K562 (cell line): ENCODE measurements around the gene ZCCHC4. TPM values are rescaled to one million over a fixed set of nuclear protein-coding genes. Genes with fewer than 3 reads are reported as not detected.

Experiments used
- ATAC-seq: fragments of 200-7000 bp; cut with Tn5 transposase; 3 replicates; pipeline ENCODE4 v1.9.1; 2020; ENCODE audit warnings: moderate library complexity
- BruUV-seq: library from RNA; stranded (reverse); fragments of 400-500 nt; replicated peaks from 2 replicates; lab custom pipeline; 2021; lab: Mats Ljungman, UMichigan
- CTCF ChIA-PET: fragments of 300-600 bp; formaldehyde crosslinking; extraction: SDS; loops from one replicate; lab custom pipeline; 2021; ENCODE audit warnings: low intra/inter-chr PET ratio; lab: Yijun Ruan, JAX
- POLR2A ChIA-PET: fragments of 300-600, 350-650 bp; sonication (Branson Sonifier 250); formaldehyde crosslinking; extraction: SDS; loops from one replicate; lab custom pipeline; 2021; ENCODE audit warnings: antibody characterized with exemption, inconsistent platforms; lab: Yijun Ruan, JAX
- DNase-seq, 4 experiments: peaks; one replicate each; pipeline versions ENCODE4 v3.0.0 to v3.0.0-alpha.2; 2011 to 2018; ENCODE audit warnings: low spot score in 3 of 4, mixed read lengths in 3 of 4; ENCODE audit errors: extremely low read depth in 1 of 4
- FAIRE-seq: peaks from 2 replicates; lab custom pipeline; 2011; peaks lifted over from hg19 to GRCh38; lab: Jason Lieb, UNC
- H2AFZ ChIP-seq: 2 replicates; pipeline ENCODE4 v1.6.0; 2011; ENCODE audit warnings: low read depth, low read length, control low read depth, inconsistent platforms
- H3K27ac ChIP-seq: fragments of 200-600 bp; 3 replicates; pipeline ENCODE4 v1.8.0; 2011; ENCODE audit warnings: low read depth, mild to moderate bottlenecking, control low read depth, inconsistent platforms, low read length, moderate library complexity, mixed read lengths; ENCODE audit errors: extremely low read depth
- H3K27me3 ChIP-seq, 2 experiments: fragments of 300-600 bp in 1 of 2; 2 replicates in 1 of 2; 3 replicates in 1 of 2; pipeline versions ENCODE4 v1.6.0 to v1.8.0; 2011; ENCODE audit warnings: inconsistent platforms in 2 of 2, low read length in 2 of 2, mild to moderate bottlenecking in 1 of 2, mixed read lengths in 1 of 2, moderate library complexity in 1 of 2; ENCODE audit not compliant: control insufficient read depth in 2 of 2, insufficient read depth in 2 of 2
- H3K36me3 ChIP-seq: fragments of 300-600 bp; 3 replicates; pipeline ENCODE4 v1.8.0; 2011; ENCODE audit warnings: mild to moderate bottlenecking, low read length, inconsistent platforms; ENCODE audit not compliant: control insufficient read depth, insufficient read depth
- H3K4me1 ChIP-seq, 2 experiments: fragments of 200-600 bp in 1 of 2; replicated peaks in 1 of 2; 2 replicates in 1 of 2; 3 replicates in 1 of 2; pipeline versions ENCODE4 v1.5.1 to v1.8.0; 2011; ENCODE audit warnings: inconsistent platforms in 2 of 2, low read length in 2 of 2, mild to moderate bottlenecking in 1 of 2, mixed read lengths in 1 of 2, moderate library complexity in 1 of 2; ENCODE audit not compliant: control insufficient read depth in 2 of 2, insufficient read depth in 2 of 2
- H3K4me2 ChIP-seq: 2 replicates; pipeline ENCODE4 v1.6.1; 2011; ENCODE audit warnings: low read length, control low read depth, inconsistent platforms, mixed read lengths; ENCODE audit not compliant: insufficient read depth
- H3K4me3 ChIP-seq: fragments of 200-600 bp; sonication (generic), shearing (Covaris generic); 2 replicates; pipeline ENCODE4 v1.5.1; 2016; ENCODE audit warnings: control low read depth, inconsistent platforms
- H3K79me2 ChIP-seq: fragments of 200-600 bp; 3 replicates; pipeline ENCODE4 v1.8.0; 2011; ENCODE audit warnings: low read length, inconsistent platforms; ENCODE audit not compliant: control insufficient read depth, insufficient read depth
- H3K9ac ChIP-seq, 2 experiments: 2 replicates each; pipeline versions ENCODE4 v1.6.0 to v1.6.1; 2011; ENCODE audit warnings: low read depth in 2 of 2, low read length in 2 of 2, control low read depth in 1 of 2, inconsistent platforms in 1 of 2, mild to moderate bottlenecking in 1 of 2, mixed read lengths in 1 of 2; ENCODE audit not compliant: insufficient read depth in 1 of 2
- H3K9me1 ChIP-seq: one replicate; pipeline ENCODE4 v1.6.0; 2011; ENCODE audit warnings: inconsistent platforms, mild to moderate bottlenecking, low read length, moderate library complexity; ENCODE audit not compliant: control insufficient read depth, insufficient read depth
- H3K9me3 ChIP-seq: replicated peaks from 2 replicates; pipeline ENCODE4 v1.5.1; 2011; ENCODE audit warnings: low read depth, low read length, inconsistent platforms; ENCODE audit not compliant: control insufficient read depth, insufficient read depth
- H4K20me1 ChIP-seq: replicated peaks from 2 replicates; pipeline ENCODE4 v1.6.1; 2011; ENCODE audit warnings: low read length, inconsistent platforms, mixed read lengths; ENCODE audit not compliant: control insufficient read depth, insufficient read depth
- HDAC8 ChIP-seq: fragments of 450-650 bp; IDR thresholded peaks from 2 replicates; pipeline ENCODE4 v1.6.1; 2016; ENCODE audit warnings: mild to moderate bottlenecking, missing genetic modification characterization, moderate library complexity, missing compliant biosample characterization
- KDM5B ChIP-seq: fragments of 200-600 bp; sonication (generic); IDR thresholded peaks from 2 replicates; pipeline ENCODE4 v1.6.1; 2012; ENCODE audit warnings: low read depth, mild to moderate bottlenecking, moderate library complexity, low read length, control low read depth, inconsistent platforms; ENCODE audit not compliant: insufficient replicate concordance
- RCOR1 ChIP-seq, 2 experiments: IDR thresholded peaks; 2 replicates each; pipeline ENCODE4 v1.6.1; 2012; ENCODE audit warnings: low read depth in 2 of 2, low read length in 2 of 2, borderline replicate concordance in 1 of 2, improper control_type of control experiment in 1 of 2
- WGBS: fragments of 100-300 bp; shearing (Covaris generic); methylation state at CpG from one replicate; pipeline ENCODE4 v1.1.6; 2016; ENCODE audit warnings: low coverage, mixed read lengths; ENCODE audit not compliant: insufficient coverage; ENCODE audit errors: missing lambda C conversion rate; 5-methylcytosine and 5-hydroxymethylcytosine counted together
- in situ Hi-C: fragments of 300-500 bp; cut with MboI; formaldehyde crosslinking; loops from 4 replicates; pipeline ENCODE4 v1.15.0; 2018; ENCODE audit warnings: inconsistent platforms, mixed read lengths
- intact Hi-C: fragments of 100-400 bp; cut with micrococcal nuclease; formaldehyde crosslinking; loops from 2 replicates; pipeline ENCODE4 v1.14.2; 2022
- polyA plus RNA-seq, 8 experiments: library from polyadenylated mRNA; depleted of rRNA in 4 of 8; stranded (reverse) in 5 of 8; unstranded in 3 of 8; fragments of >200 nt; fragmentation: Nextera tagmentation in 2 of 8; fragmentation: Illumina TruSeq in 1 of 8; extraction: Ambion mirVana in 2 of 8; extraction: Trizol in 1 of 8; gene quantifications; 2 replicates each; pipeline versions ENCODE4 v1.2.1 to v1.2.3, GENCODE V29; 2011 to 2014; ENCODE audit warnings: inconsistent platforms in 1 of 8, missing spikeins in 1 of 8
- total RNA-seq, 7 experiments: library from RNA; depleted of rRNA in 6 of 7; stranded (reverse); fragments of >200 nt in 6 of 7; fragmentation: Illumina TruSeq in 2 of 7; extraction: Trizol in 2 of 7; gene quantifications; 2 replicates each; pipeline versions ENCODE4 v1.2.1 to v1.2.3, GENCODE V29; 2011 to 2021; ENCODE audit warnings: low replicate concordance in 1 of 7
- TF ChIP-seq, protein P1 (sequence below): fragments of 450-650 bp; formaldehyde crosslinking; IDR thresholded peaks from 2 replicates; pipeline ENCODE4 v1.4.0; 2020; ENCODE audit warnings: mild to moderate bottlenecking, moderate library complexity
- TF ChIP-seq, protein P2 (sequence below): fragments of 450-650 bp; IDR thresholded peaks from 2 replicates; pipeline ENCODE4 v1.7.1; 2018; ENCODE audit warnings: mild to moderate bottlenecking, low read depth; ENCODE audit not compliant: partially characterized antibody

Gene ZCCHC4
- total and polyA plus RNA-seq, 9 of the 15 experiments (the other 6 are each of a cell fraction or from before 2014, with no cell fraction given): 5.3 to 26.1 (median 15.2) TPM

DNA sequence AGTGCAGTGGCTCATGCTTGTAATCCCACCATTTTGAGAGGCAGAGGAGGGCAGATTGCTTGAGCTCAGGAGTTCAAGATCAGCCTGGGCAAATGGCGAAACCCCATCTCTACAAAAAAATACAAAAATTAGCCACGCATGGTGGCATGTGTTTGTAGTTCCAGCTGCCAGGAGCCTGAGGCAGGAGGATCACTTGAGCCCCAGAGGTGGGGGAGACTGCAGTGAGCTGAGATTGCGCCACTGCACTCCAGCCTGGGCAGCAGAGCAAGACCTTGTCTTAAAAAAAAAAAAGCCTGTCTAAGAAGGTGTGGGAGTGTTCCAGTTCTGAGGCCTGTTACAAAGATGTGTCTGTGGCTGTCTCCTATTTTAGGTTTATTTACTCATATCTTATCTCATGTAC is 40.7 kb upstream of the ZCCHC4 start (continued):
- TF ChIP-seq, protein P1, sequence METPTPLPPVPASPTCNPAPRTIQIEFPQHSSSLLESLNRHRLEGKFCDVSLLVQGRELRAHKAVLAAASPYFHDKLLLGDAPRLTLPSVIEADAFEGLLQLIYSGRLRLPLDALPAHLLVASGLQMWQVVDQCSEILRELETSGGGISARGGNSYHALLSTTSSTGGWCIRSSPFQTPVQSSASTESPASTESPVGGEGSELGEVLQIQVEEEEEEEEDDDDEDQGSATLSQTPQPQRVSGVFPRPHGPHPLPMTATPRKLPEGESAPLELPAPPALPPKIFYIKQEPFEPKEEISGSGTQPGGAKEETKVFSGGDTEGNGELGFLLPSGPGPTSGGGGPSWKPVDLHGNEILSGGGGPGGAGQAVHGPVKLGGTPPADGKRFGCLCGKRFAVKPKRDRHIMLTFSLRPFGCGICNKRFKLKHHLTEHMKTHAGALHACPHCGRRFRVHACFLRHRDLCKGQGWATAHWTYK (CRISPR knock-in tag): no peak
- TF ChIP-seq, protein P2, sequence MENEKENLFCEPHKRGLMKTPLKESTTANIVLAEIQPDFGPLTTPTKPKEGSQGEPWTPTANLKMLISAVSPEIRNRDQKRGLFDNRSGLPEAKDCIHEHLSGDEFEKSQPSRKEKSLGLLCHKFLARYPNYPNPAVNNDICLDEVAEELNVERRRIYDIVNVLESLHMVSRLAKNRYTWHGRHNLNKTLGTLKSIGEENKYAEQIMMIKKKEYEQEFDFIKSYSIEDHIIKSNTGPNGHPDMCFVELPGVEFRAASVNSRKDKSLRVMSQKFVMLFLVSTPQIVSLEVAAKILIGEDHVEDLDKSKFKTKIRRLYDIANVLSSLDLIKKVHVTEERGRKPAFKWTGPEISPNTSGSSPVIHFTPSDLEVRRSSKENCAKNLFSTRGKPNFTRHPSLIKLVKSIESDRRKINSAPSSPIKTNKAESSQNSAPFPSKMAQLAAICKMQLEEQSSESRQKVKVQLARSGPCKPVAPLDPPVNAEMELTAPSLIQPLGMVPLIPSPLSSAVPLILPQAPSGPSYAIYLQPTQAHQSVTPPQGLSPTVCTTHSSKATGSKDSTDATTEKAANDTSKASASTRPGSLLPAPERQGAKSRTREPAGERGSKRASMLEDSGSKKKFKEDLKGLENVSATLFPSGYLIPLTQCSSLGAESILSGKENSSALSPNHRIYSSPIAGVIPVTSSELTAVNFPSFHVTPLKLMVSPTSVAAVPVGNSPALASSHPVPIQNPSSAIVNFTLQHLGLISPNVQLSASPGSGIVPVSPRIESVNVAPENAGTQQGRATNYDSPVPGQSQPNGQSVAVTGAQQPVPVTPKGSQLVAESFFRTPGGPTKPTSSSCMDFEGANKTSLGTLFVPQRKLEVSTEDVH: no peak
- TF ChIP-seq HDAC8 (tag): no peak
- TF ChIP-seq RCOR1 (IDR thresholded peaks at IDR 0.05; ENCODE audit: borderline replicate concordance in 1 of 2, low read depth in 2 of 2, low read length in 2 of 2): no peak

DNA sequence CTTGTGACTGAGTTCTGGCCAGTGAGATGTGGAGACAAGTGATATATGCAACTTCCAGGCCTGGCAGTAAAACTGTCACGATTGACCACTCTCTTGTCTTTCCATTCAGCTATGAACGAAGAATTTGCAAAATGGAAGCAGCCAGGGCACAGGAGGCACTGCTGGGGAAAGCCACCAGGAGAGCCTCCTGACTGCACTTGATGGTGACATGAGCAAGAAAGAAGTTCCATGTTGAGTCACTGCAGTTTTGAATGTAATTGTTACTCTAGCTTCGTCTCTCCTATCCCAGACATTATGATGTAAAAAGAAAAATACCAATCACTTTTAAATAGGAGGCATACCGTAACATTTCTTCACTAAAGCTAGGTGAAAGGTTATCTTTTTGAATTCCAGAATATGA is 32.4 kb upstream of the ZCCHC4 start:
- Histone ChIP-seq H3K79me2 (no peaks in the 10 kb centered on the region), H3K4me3 (no peak overlapping the region), H3K9me1 (no peaks in the 10 kb centered on the region), H3K27me3 (no peaks in the 10 kb centered on the region), H4K20me1 (no peaks in the 10 kb centered on the region), H3K9me3 (no peaks in the 10 kb centered on the region), H3K4me1 (no peaks in the 10 kb centered on the region), H3K27ac (no peak overlapping the region), H3K4me2 (no peak overlapping the region), H2AFZ (no peak overlapping the region), H3K9ac (no peak overlapping the region), H3K36me3 (peaks cover 6% of the 10 kb centered on the region; the same call in 2 of the 3 replicates)
- WGBS: 80% methylated on average over 4 of the region's 4 CpGs
- intact Hi-C loops (no loop called here), in situ Hi-C loops (no loop called here)
- POLR2A ChIA-PET: interaction anchor here (0.7 kb wide), 1 partner anchor 67 kb away, joined by 3 read pairs; no protein-coding TSS in a partner anchor
- FAIRE-seq: no peak
- no peak for TF ChIP-seq KDM5B
- CTCF ChIA-PET: no interaction called here
- no peak for DNase-seq
- no TSS peak for BruUV-seq
- no peak for ATAC-seq
